Neutrophil (primary cell): ENCODE measurements around the gene PRTN3.
A peak's percentile ranks its signal among the peaks of the same experiment; 100 is the strongest.
"Not testable (repeated sequence)": the region's sequence is repeated elsewhere in the genome, so short reads cannot be mapped to it uniquely, and the experiment has no call there.

Experiments used
- H3K27ac ChIP-seq: fragments of 200-600 bp; sonication (generic); 2 replicates; pipeline ENCODE4 v1.5.1; 2016; ENCODE audit warnings: mild to moderate bottlenecking, moderate library complexity
- H3K27me3 ChIP-seq: fragments of 200-600 bp; sonication (generic); 2 replicates; pipeline ENCODE4 v1.6.0; 2016; ENCODE audit warnings: mild to moderate bottlenecking
- H3K36me3 ChIP-seq: fragments of 200-600 bp; sonication (generic); 2 replicates; pipeline ENCODE4 v1.5.1; 2017
- H3K4me1 ChIP-seq, 2 experiments: fragments of 200-600 bp in 1 of 2; sonication (generic) in 1 of 2; 1 replicate in 1 of 2; 2 replicates in 1 of 2; pipeline versions ENCODE4 v1.5.1 to v1.6.1; 2013 to 2016; ENCODE audit warnings: low read depth in 1 of 2, low read length in 1 of 2, mild to moderate bottlenecking in 1 of 2, moderate library complexity in 1 of 2; ENCODE audit not compliant: control insufficient read depth in 1 of 2, insufficient read depth in 1 of 2
- H3K4me3 ChIP-seq, 2 experiments: fragments of 200-600 bp in 1 of 2; sonication (generic) in 1 of 2; 1 replicate in 1 of 2; 2 replicates in 1 of 2; pipeline ENCODE4 v1.5.1; 2013 to 2016; ENCODE audit warnings: low read depth in 1 of 2, low read length in 1 of 2, mild to moderate bottlenecking in 1 of 2, moderate library complexity in 1 of 2
- H3K9me3 ChIP-seq: fragments of 200-600 bp; sonication (generic); 2 replicates; pipeline ENCODE4 v1.5.1; 2016
- CTCF ChIP-seq: fragments of 200-600 bp; sonication (generic); IDR thresholded peaks from 2 replicates; pipeline ENCODE4 v1.5.1; 2016; ENCODE audit warnings: antibody characterized with exemption

Gene PRTN3

GRCh38 chr19:852136-853013 is 11.6 kb downstream of the PRTN3 start, which contains the start of gene ELANE:
Gene ELANE, plus strand, starts transcription at chr19:852303. Its CDS starts 26 bp downstream, at chr19:852329.
- Histone ChIP-seq H3K9me3 (no peaks in the 10 kb centered on the region), H3K4me1 (peaks cover 47 to 48% of the 10 kb centered on the region in 2 experiments), H3K27ac (peak within 1 kb of the TSS; percentile 16), H3K4me3 (peak within 1 kb of the TSS; percentile 29 to 54), H3K36me3 (no peaks in the 10 kb centered on the region), H3K27me3 (peaks cover 62% of the 10 kb centered on the region)
- no peak for TF ChIP-seq CTCF

GRCh38 chr19:853014-853585 is 12.3 kb downstream of the PRTN3 start:
- Histone ChIP-seq H3K9me3 (no peaks in the 10 kb centered on the region), H3K4me1 (peaks cover 41 to 46% of the 10 kb centered on the region in 2 experiments), H3K27ac (no peak overlapping the region), H3K27me3 (peaks cover 54% of the 10 kb centered on the region), H3K4me3 (peak overlapping the region in 1 of 2 experiments; percentile 54), H3K36me3 (no peaks in the 10 kb centered on the region)
- TF ChIP-seq CTCF, result no peak

- not testable (repeated sequence) for H3K9me3 ChIP-seq, H3K4me3 ChIP-seq, H3K27ac ChIP-seq, H3K36me3 ChIP-seq
- Histone ChIP-seq H3K27me3 (peaks cover 48% of the 10 kb centered on the region), H3K4me1 (peaks cover 36 to 49% of the 10 kb centered on the region in 2 experiments)
Measured at GRCh38 chr19:853614-854220, 12.9 kb downstream of the PRTN3 start.

- Histone ChIP-seq H3K27ac (no peak overlapping the region), H3K4me3 (no peak overlapping the region), H3K9me3 (no peaks in the 10 kb centered on the region), H3K36me3 (no peaks in the 10 kb centered on the region), H3K27me3 (peaks cover 46% of the 10 kb centered on the region), H3K4me1 (peaks cover 43 to 57% of the 10 kb centered on the region in 2 experiments)
- TF ChIP-seq CTCF, result no peak
Measured at GRCh38 chr19:854549-854948, 13.8 kb downstream of the PRTN3 start.

- Histone ChIP-seq H3K27me3 (peaks cover 52% of the 10 kb centered on the region), H3K27ac (no peak overlapping the region), H3K9me3 (no peaks in the 10 kb centered on the region), H3K4me3 (no peak overlapping the region), H3K36me3 (no peaks in the 10 kb centered on the region), H3K4me1 (peaks cover 49 to 63% of the 10 kb centered on the region in 2 experiments)
- no peak for TF ChIP-seq CTCF
Measured at GRCh38 chr19:855142-855541, 14.3 kb downstream of the PRTN3 start.
